ENCODE results near the gene CAPN11.

Gene CAPN11

GRCh38 chr6:44148306-44148705 lies 10.3 kb upstream of the CAPN11 start:
- Histone ChIP-seq H3K9me2 (replicated peaks; ENCODE audit: insufficient read depth, low read length) (no peaks in the 10 kb centered on the region), H3K27ac (ENCODE audit: low read depth, low read length) (no peak overlapping the region), H3K9ac (ENCODE audit: low read length) (no peak overlapping the region), H3K36me3 (ENCODE audit: low read length) (no peaks in the 10 kb centered on the region), H3K27me3 (ENCODE audit: low read length) (no peaks in the 10 kb centered on the region), H3F3A (ENCODE audit: insufficient read depth) (no peaks in the 10 kb centered on the region), H3K9me3 (ENCODE audit: insufficient read depth, low read length) (no peaks in the 10 kb centered on the region), H4K20me1 (ENCODE audit: low read depth, low read length) (no peaks in the 10 kb centered on the region), H3K4me2 (ENCODE audit: low read depth, low read length, poor library complexity, severe bottlenecking) (no peak overlapping the region), H2AFZ (ENCODE audit: low read depth, low read length, severe bottlenecking) (no peak overlapping the region), H3K79me2 (ENCODE audit: insufficient read depth, low read length) (no peaks in the 10 kb centered on the region), H3K4me3 (ENCODE audit: insufficient read depth, low read length, poor library complexity, severe bottlenecking) (no peak overlapping the region)
- no peak for TF ChIP-seq CTCF (IDR thresholded peaks at IDR 0.05; ENCODE audit: insufficient read depth, low read length, poor library complexity, severe bottlenecking)
- no peak for TF ChIP-seq EZH2phosphoT487 (conservative IDR thresholded peaks at IDR 0.05; ENCODE audit: low read length)

GRCh38 chr6:44149369-44150012 lies 9.1 kb upstream of the CAPN11 start:
- Histone ChIP-seq H4K20me1 (ENCODE audit: low read depth, low read length) (no peaks in the 10 kb centered on the region), H3K79me2 (ENCODE audit: insufficient read depth, low read length) (no peaks in the 10 kb centered on the region), H3K27ac (ENCODE audit: low read depth, low read length) (no peak overlapping the region), H3K36me3 (ENCODE audit: low read length) (no peaks in the 10 kb centered on the region), H2AFZ (ENCODE audit: low read depth, low read length, severe bottlenecking) (no peak overlapping the region), H3K9me2 (replicated peaks; ENCODE audit: insufficient read depth, low read length) (no peaks in the 10 kb centered on the region), H3K9me3 (ENCODE audit: insufficient read depth, low read length) (no peaks in the 10 kb centered on the region), H3K27me3 (ENCODE audit: low read length) (no peaks in the 10 kb centered on the region), H3K4me3 (ENCODE audit: insufficient read depth, low read length, poor library complexity, severe bottlenecking) (no peak overlapping the region), H3F3A (ENCODE audit: insufficient read depth) (no peaks in the 10 kb centered on the region), H3K4me2 (ENCODE audit: low read depth, low read length, poor library complexity, severe bottlenecking) (no peak overlapping the region), H3K9ac (ENCODE audit: low read length) (no peak overlapping the region)
- no peak for TF ChIP-seq EZH2phosphoT487 (conservative IDR thresholded peaks at IDR 0.05; ENCODE audit: low read length)

- TF ChIP-seq EZH2phosphoT487 (conservative IDR thresholded peaks at IDR 0.05; ENCODE audit: low read length) (no peak), CTCF (IDR thresholded peaks at IDR 0.05; ENCODE audit: insufficient read depth, low read length, poor library complexity, severe bottlenecking) (no peak)
- Histone ChIP-seq H3K36me3 (ENCODE audit: low read length) (no peaks in the 10 kb centered on the region), H3K27ac (ENCODE audit: low read depth, low read length) (no peak overlapping the region), H3K79me2 (ENCODE audit: insufficient read depth, low read length) (no peaks in the 10 kb centered on the region), H3K9me3 (ENCODE audit: insufficient read depth, low read length) (no peaks in the 10 kb centered on the region), H3K4me3 (ENCODE audit: insufficient read depth, low read length, poor library complexity, severe bottlenecking) (no peak overlapping the region), H3K27me3 (ENCODE audit: low read length) (no peaks in the 10 kb centered on the region), H3K4me2 (ENCODE audit: low read depth, low read length, poor library complexity, severe bottlenecking) (no peak overlapping the region), H3F3A (ENCODE audit: insufficient read depth) (no peaks in the 10 kb centered on the region), H4K20me1 (ENCODE audit: low read depth, low read length) (no peaks in the 10 kb centered on the region), H3K9me2 (replicated peaks; ENCODE audit: insufficient read depth, low read length) (no peaks in the 10 kb centered on the region), H2AFZ (ENCODE audit: low read depth, low read length, severe bottlenecking) (no peak overlapping the region), H3K9ac (ENCODE audit: low read length) (no peak overlapping the region)
Measured at GRCh38 chr6:44150317-44150917, 8.2 kb upstream of the CAPN11 start.

Measured in SU-DHL-6 (cell line).